H1 (cell line): ENCODE results near the gene COL4A3.

Source experiments
- CHD1 ChIP-seq: IDR thresholded peaks from 2 replicates; pipeline ENCODE4 v1.6.1; 2012; ENCODE audit warnings: low read depth, low read length, improper control_type of control experiment
- POLR2A ChIP-seq, 2 experiments: IDR thresholded peaks; 1 replicate in 1 of 2; 2 replicates in 1 of 2; pipeline ENCODE4 v1.6.1; 2011; ENCODE audit warnings: low read depth in 2 of 2, low read length in 2 of 2, mild to moderate bottlenecking in 2 of 2; ENCODE audit errors: control extremely low read depth in 1 of 2
- RFX5 ChIP-seq: IDR thresholded peaks from 2 replicates; pipeline ENCODE4 v1.6.1; 2011; ENCODE audit warnings: low read depth, low read length, improper control_type of control experiment, borderline replicate concordance
- RNF2 ChIP-seq: fragments of 200-900, 300-1000 bp; sonication (generic); IDR thresholded peaks from 2 replicates; pipeline ENCODE4 v1.7.1; 2016; ENCODE audit warnings: borderline replicate concordance, low read depth, mild to moderate bottlenecking, antibody characterized with exemption, low read length; ENCODE audit not compliant: poor library complexity, severe bottlenecking; ENCODE audit errors: missing control alignments

DNA sequence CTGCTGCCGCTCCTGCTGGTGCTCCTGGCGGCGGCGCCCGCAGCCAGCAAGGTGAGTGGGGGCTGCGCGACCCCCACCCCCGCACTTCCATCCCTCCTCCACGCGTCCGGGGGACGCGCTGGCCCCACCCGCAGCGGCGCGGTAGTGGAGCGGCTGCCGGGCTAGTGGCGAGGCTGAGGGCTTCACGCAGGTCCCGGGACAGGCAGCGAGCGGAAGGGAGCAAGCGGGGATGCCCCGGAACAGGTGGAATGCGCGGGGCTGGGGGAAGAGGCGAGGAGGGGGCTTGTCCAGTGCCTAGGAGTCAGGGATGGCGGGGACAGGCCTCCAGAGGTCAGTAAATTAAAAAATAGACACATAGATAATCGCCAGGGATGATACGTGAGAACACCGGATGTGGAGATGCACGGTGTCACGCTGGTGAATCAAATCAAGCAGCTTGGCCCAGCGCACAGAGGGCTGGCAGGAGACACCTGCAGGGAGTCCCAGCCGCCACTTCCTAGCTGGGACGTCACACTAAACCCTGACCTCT is 403 bp downstream of the COL4A3 start:
- TF ChIP-seq CHD1 (no peak), RNF2 (no peak), POLR2A (IDR thresholded peaks at IDR 0.05; ENCODE audit: control extremely low read depth in 1 of 2, low read depth in 2 of 2, low read length in 2 of 2) (no peak), RFX5 (no peak)
